HepG2 (cell line): ENCODE results near the gene NRDE2. TPM values are rescaled to one million over a fixed set of nuclear protein-coding genes. Genes with fewer than 3 reads are reported as not detected.

ENCODE experiments used
- BATF2 ChIP-seq: sonication (generic); formaldehyde crosslinking; IDR thresholded peaks from 2 replicates; pipeline ENCODE4 v1.8.0; 2022; ENCODE audit warnings: mild to moderate bottlenecking, missing genetic modification reagents, moderate library complexity
- BCLAF1 ChIP-seq: fragments of 450-650 bp; IDR thresholded peaks from 2 replicates; pipeline ENCODE4 v1.6.1; 2017; ENCODE audit warnings: mild to moderate bottlenecking
- DNMT3B ChIP-seq: conservative IDR thresholded peaks from 2 replicates; pipeline ENCODE4 v1.6.1; 2016; ENCODE audit warnings: missing biosample characterization, control low read depth
- E2F1 ChIP-seq: sonication (generic); formaldehyde crosslinking; IDR thresholded peaks from 2 replicates; pipeline ENCODE4 v1.5.0; 2020; ENCODE audit warnings: missing genetic modification reagents
- IRX3 ChIP-seq: sonication (generic); formaldehyde crosslinking; IDR thresholded peaks from 2 replicates; pipeline ENCODE4 v1.8.1; 2023; ENCODE audit warnings: mild to moderate bottlenecking, low read depth, missing genetic modification reagents, borderline replicate concordance
- KDM3A ChIP-seq: IDR thresholded peaks from 2 replicates; pipeline ENCODE4 v1.6.1; 2018; ENCODE audit warnings: low read depth, missing compliant biosample characterization
- NFYB ChIP-seq: sonication (generic); formaldehyde crosslinking; IDR thresholded peaks from 2 replicates; pipeline ENCODE4 v1.4.0; 2020; ENCODE audit warnings: missing genetic modification reagents
- NPAS2 ChIP-seq: sonication (generic); formaldehyde crosslinking; IDR thresholded peaks from 2 replicates; pipeline ENCODE4 v1.8.0; 2022; ENCODE audit warnings: mild to moderate bottlenecking, missing genetic modification reagents, borderline replicate concordance
- PATZ1 ChIP-seq: sonication (generic); formaldehyde crosslinking; IDR thresholded peaks from 2 replicates; pipeline ENCODE4 v1.4.0; 2020; ENCODE audit warnings: missing genetic modification reagents
- SNAI1 ChIP-seq: sonication (generic); formaldehyde crosslinking; IDR thresholded peaks from 2 replicates; pipeline ENCODE4 v1.5.0; 2020; ENCODE audit warnings: mild to moderate bottlenecking, missing genetic modification reagents, borderline replicate concordance
- TEAD3 ChIP-seq: optimal IDR thresholded peaks from 2 replicates; pipeline ENCODE3; 2016; ENCODE audit warnings: borderline replicate concordance
- YY1 ChIP-seq: IDR thresholded peaks from 2 replicates; pipeline ENCODE4 v1.6.1; 2011; ENCODE audit warnings: low read length, low read depth, moderate library complexity, mild to moderate bottlenecking; ENCODE audit not compliant: insufficient read depth, insufficient replicate concordance
- ZNF224 ChIP-seq: sonication (generic); formaldehyde crosslinking; IDR thresholded peaks from 2 replicates; pipeline ENCODE4 v1.5.0; 2020; ENCODE audit warnings: mild to moderate bottlenecking, missing genetic modification reagents
- ZNF510 ChIP-seq: sonication (generic); formaldehyde crosslinking; IDR thresholded peaks from 2 replicates; pipeline ENCODE4 v1.4.0; 2020; ENCODE audit warnings: low read depth, mild to moderate bottlenecking, missing genetic modification reagents
- ZNF646 ChIP-seq: sonication (generic); formaldehyde crosslinking; IDR thresholded peaks from 2 replicates; pipeline ENCODE4 v1.9.0; 2021; ENCODE audit warnings: mild to moderate bottlenecking, missing genetic modification reagents
- polyA plus RNA-seq, 8 experiments: library from polyadenylated mRNA; depleted of rRNA in 3 of 8; stranded (reverse) in 7 of 8; unstranded in 1 of 8; fragments of >200 nt; fragmentation: Illumina TruSeq in 4 of 8; extraction: Trizol in 4 of 8; gene quantifications; 2 replicates each; pipeline versions ENCODE4 v1.2.1 to v1.2.3, GENCODE V29; 2011 to 2016; ENCODE audit warnings: low read depth in 4 of 8, missing spikeins in 1 of 8, mixed read lengths in 1 of 8; ENCODE audit not compliant: insufficient read depth in 1 of 8
- total RNA-seq, 5 experiments: library from RNA; depleted of rRNA; stranded (reverse); fragments of >200 nt; fragmentation: Illumina TruSeq; extraction: Trizol; gene quantifications; 2 replicates each; pipeline ENCODE4 v1.2.3, GENCODE V29; 2016; ENCODE audit warnings: low read depth in 1 of 5

NRDE2 gene
- total and polyA plus RNA-seq, 2 of the 13 experiments (the other 11 are each of a cell fraction or from before 2014, with no cell fraction given) = 5.6 to 12.5 TPM

- no peak for TF ChIP-seq ZNF646
- TF ChIP-seq KDM3A (CRISPR knock-in tag) = no peak
- TF ChIP-seq IRX3 (CRISPR knock-in tag) = 0 out of 2 replicates have a peak, but pooled peaks have one; percentile 31
- no peak for TF ChIP-seq DNMT3B
- no peak for TF ChIP-seq YY1
- peak; percentile 55 for TF ChIP-seq TEAD3
- no peak for TF ChIP-seq E2F1 (CRISPR knock-in tag)
- no peak for TF ChIP-seq NFYB (CRISPR knock-in tag)
- no peak for TF ChIP-seq BCLAF1
- no peak for TF ChIP-seq SNAI1 (CRISPR knock-in tag)
- no peak for TF ChIP-seq NPAS2 (CRISPR knock-in tag)
- TF ChIP-seq PATZ1 (CRISPR knock-in tag) = no peak
- TF ChIP-seq ZNF510 (CRISPR knock-in tag) = no peak
- TF ChIP-seq BATF2 = no peak
- no peak for TF ChIP-seq ZNF224 (CRISPR knock-in tag)
Observed at GRCh38 chr14:90235179-90235976, 96.4 kb downstream of the NRDE2 start (continued).
